Small intestine (tissue), 7 donors: ENCODE measurements around the gene SLC13A4. TPM values are rescaled to one million over a fixed set of nuclear protein-coding genes. Genes with fewer than 3 reads are reported as not detected.
"Not testable (repeated sequence)": the region's sequence is repeated elsewhere in the genome, so short reads cannot be mapped to it uniquely, and the experiment has no call there.

ENCODE experiments used
- DNase-seq, 2 donors: peaks; one replicate each; pipeline versions ENCODE4 v3.0.0 to v3.0.0-alpha.2; 2013
- FAIRE-seq: peaks from 2 replicates; lab custom pipeline; 2012; peaks lifted over from hg19 to GRCh38; lab: Jason Lieb, UNC
- H3K27ac ChIP-seq, 3 donors: one replicate each; pipeline ENCODE4 v1.5.1; 2013; ENCODE audit warnings: low read length in 2 of 3, mild to moderate bottlenecking in 2 of 3, control low read depth in 1 of 3, inconsistent platforms in 1 of 3, low read depth in 1 of 3, moderate library complexity in 1 of 3
- H3K27me3 ChIP-seq, 3 donors: one replicate each; pipeline ENCODE4 v1.6.1; 2013; ENCODE audit warnings: low read length in 3 of 3, inconsistent platforms in 1 of 3; ENCODE audit not compliant: control insufficient read depth in 3 of 3, insufficient read depth in 3 of 3
- H3K36me3 ChIP-seq, 3 donors: one replicate each; pipeline ENCODE4 v1.6.1; 2013; ENCODE audit warnings: low read length in 3 of 3, inconsistent platforms in 1 of 3, low read depth in 1 of 3, mild to moderate bottlenecking in 1 of 3, moderate library complexity in 1 of 3; ENCODE audit not compliant: control insufficient read depth in 3 of 3, insufficient read depth in 2 of 3
- H3K4me1 ChIP-seq, 3 donors: one replicate each; pipeline ENCODE4 v1.6.1; 2013; ENCODE audit warnings: low read length in 2 of 3, inconsistent platforms in 1 of 3, low read depth in 1 of 3, mild to moderate bottlenecking in 1 of 3, moderate library complexity in 1 of 3; ENCODE audit not compliant: control insufficient read depth in 3 of 3, insufficient read depth in 2 of 3
- H3K4me3 ChIP-seq, 3 donors: one replicate each; pipeline ENCODE4 v1.5.1; 2013; ENCODE audit warnings: low read length in 3 of 3, control low read depth in 1 of 3, inconsistent platforms in 1 of 3, low read depth in 1 of 3, mild to moderate bottlenecking in 1 of 3, moderate library complexity in 1 of 3
- H3K9me3 ChIP-seq, 2 donors: one replicate each; pipeline ENCODE4 v1.6.1; 2013; ENCODE audit warnings: low read depth in 1 of 2, low read length in 1 of 2; ENCODE audit not compliant: control insufficient read depth in 2 of 2, insufficient read depth in 1 of 2
- WGBS, 3 donors: extraction: QIAGEN DNeasy Blood & Tissue Kit; methylation state at CpG; one replicate each; pipeline ENCODE4 v1.1.7; 2013; 5-methylcytosine and 5-hydroxymethylcytosine counted together
- polyA plus RNA-seq, 4 donors: library from polyadenylated mRNA; stranded (reverse) in 3 of 4; unstranded in 1 of 4; fragments of 200-250 nt in 3 of 4; fragments of 120-200 nt in 1 of 4; gene quantifications; one replicate each; pipeline versions ENCODE4 v1.2.1 to v1.2.3, GENCODE V29; 2013
- donor health status: healthy with polysubstance abuse.
- donor health status: control.
- donor health status: control.
- donor health status: Bipolar disorder and iron deficiency.
- donor health status: healthy.

Gene SLC13A4
- polyA plus RNA-seq, 4 donors, result 0.04 to 0.56 TPM; not detected in 2

DNA sequence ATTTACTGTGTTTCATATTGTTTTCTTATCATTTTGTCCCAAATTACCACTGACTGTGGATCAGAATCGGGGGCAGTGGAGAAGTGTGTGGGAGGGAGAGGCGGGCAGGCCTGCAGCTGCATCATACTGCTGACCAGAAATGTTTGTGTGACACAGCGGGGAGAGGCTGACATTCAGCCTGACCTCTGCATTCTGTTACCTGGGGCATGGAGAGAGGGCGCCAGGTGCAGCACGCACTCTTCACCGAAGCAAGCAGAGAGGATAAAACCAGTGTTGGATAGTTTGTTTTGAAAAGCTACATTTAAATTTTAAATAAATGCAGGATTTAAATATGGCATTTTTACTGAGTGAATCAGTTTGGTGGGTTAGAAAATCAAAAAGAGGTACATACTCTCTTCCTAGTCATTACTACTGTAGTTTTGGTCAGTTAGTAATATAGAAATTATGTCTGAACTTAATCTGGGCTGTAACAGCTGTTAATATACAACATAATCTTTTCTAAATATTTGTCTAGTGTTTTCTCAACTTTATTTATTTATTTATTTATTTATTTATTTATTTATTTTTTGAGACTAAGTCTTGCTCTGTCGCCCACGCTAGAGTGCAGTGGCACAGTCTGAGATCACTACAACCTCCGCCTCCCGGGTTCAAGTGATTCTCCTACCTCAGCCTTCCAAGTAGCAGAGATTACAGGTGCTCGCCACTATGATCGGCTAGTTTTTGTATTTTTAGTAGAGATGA is 74.5 kb downstream of the SLC13A4 start:
- Histone ChIP-seq H3K36me3 (peaks cover 0 to 7% (median 0%) of the 10 kb centered on the region in 3 donors), H3K9me3 (no peaks in the 10 kb centered on the region), H3K27ac (no peak overlapping the region), H3K4me3 (no peak overlapping the region), H3K27me3 (no peaks in the 10 kb centered on the region), H3K4me1 (no peaks in the 10 kb centered on the region)
- FAIRE-seq, result no peak
- DNase-seq, result no peak
- WGBS, 3 donors, result 90 to 92% (median 91%) methylated on average over 12 of the region's 12 CpGs

DNA sequence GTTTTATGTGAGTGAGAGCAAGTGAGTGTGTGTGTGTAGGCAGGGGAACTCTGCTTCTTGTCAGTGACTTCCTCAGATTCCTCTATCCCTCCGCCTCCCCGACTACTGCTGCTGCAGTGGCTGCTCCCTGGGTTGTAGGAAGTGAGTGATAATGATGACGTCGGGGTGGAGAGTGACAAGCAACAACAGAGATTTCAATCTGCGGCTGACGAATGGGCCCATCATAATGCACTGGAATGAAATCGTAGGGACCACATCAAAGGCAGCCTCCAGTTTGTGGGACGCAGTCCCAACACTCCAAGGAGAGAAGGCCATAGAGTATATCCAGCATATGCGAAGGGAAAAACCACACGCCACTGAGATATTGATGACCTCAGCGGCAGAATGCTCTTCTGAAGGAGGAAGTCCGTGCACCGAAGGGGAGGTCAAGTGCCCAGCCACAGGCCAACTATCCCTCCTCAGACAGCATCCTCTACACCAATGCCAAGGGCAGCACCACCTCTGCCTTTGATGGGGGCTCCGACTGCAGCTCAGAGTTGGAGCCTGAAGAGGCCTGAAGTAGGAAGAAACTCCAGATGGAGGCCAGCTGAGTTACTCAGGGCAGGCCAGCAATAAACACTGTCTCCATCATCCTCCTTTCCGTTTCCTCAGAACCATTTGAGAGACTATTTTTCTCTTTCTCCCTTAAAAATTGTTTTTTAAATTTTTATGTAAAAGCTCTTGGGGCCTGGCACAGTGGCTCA is 77.0 kb downstream of the SLC13A4 start:
- Histone ChIP-seq H3K9me3 (no peaks in the 10 kb centered on the region), H3K4me1 (no peaks in the 10 kb centered on the region), H3K4me3 (no peak overlapping the region), H3K27ac (peak overlapping the region in 1 of 3 donors; percentile 59), H3K36me3 (peaks cover 4 to 13% (median 4%) of the 10 kb centered on the region in 3 donors), H3K27me3 (no peaks in the 10 kb centered on the region)
- 69 to 80% (median 79%) methylated on average over 14 to 15 of the region's 15 CpGs for WGBS, 3 donors
- DNase-seq (no peak), FAIRE-seq (no peak)

DNA sequence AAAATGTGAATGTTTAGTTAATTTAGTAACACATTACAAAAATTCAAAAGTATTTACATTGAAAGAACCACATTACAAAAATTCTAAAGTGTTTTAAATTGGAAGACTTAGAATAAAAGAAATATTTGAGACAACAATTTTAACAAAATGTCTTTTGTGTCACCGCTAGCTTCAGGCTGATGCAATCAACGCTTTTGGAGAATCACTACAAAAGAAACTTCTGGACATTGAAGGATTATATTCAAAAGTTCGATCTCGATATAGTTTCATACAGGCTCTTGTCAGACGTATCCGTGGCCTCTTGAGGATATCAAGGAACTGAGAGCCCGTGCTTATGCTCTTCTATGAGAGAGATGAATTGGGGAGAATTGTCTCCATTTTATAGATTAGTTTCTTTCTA is 79.8 kb downstream of the SLC13A4 start:
- no peak for DNase-seq
- Histone ChIP-seq H3K4me1 (no peaks in the 10 kb centered on the region), H3K27me3 (no peaks in the 10 kb centered on the region), H3K4me3 (no peak overlapping the region), H3K36me3 (peaks cover 4 to 17% (median 11%) of the 10 kb centered on the region in 3 donors), H3K27ac (no peak overlapping the region), H3K9me3 (no peaks in the 10 kb centered on the region)
- FAIRE-seq, result no peak
- 86 to 94% (median 93%) methylated on average over 7 of the region's 7 CpGs for WGBS, 3 donors

DNA sequence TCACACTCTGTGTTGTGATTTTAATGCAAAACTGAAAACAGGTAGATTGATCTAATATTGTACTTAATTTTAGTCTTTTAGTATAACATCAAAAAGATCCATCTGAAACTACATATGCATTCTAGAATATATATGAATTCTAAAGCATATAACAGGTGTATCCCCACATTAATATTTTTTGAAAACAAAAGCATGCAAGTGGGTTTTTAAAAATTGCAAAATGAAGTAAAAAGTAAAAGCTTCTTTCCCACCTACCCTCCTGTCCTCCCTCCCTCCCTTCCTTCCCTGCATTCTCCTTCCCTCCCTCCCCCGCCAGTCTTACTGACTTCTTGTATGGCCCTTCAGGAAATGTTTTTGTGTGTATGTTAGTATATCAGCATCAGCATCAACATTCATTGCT is 80.2 kb downstream of the SLC13A4 start:
- no peaks in the 10 kb centered on the region for H3K27me3 ChIP-seq
- 81 to 95% (median 93%) methylated on average over 1 of the region's 1 CpG for WGBS, 3 donors
- FAIRE-seq (no peak), DNase-seq (no peak)
- no peak overlapping the region for H3K27ac ChIP-seq
- H3K9me3 ChIP-seq, result no peaks in the 10 kb centered on the region
- peaks cover 6 to 17% (median 11%) of the 10 kb centered on the region in 3 donors for H3K36me3 ChIP-seq
- H3K4me1 ChIP-seq, result no peaks in the 10 kb centered on the region
- H3K4me3 ChIP-seq, result no peak overlapping the region

DNA sequence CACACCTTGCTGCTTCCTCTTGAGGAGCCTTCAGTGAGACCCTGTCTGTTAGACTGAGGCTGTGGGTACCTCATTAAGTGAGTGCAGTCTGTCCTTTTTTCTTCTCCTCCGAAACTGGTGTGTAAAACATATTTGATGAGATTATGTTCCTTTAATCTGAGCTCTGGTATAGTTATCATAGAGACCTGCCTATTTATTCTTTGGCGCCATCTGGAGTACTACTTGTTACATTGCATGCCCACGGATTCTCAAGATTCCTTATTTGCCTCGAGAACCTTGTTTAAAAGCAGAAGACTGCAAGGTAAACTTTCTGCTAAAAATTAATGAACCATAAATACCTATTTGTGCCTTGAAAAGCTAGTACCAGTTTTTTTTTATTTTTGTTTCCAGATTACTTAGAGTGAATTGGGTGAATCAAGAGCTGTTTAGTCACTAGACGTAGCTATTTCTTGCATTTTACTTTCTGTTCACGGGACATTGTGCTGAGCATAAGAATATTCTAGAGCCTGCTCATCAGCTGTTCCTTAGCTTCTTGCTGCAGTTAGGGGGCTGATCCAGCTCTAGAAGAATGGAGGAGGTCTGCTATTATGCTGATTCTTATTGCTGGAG is 82.6 kb downstream of the SLC13A4 start:
- Histone ChIP-seq H3K27ac (no peak overlapping the region), H3K4me3 (no peak overlapping the region), H3K36me3 (peaks cover 11 to 23% (median 12%) of the 10 kb centered on the region in 3 donors), H3K4me1 (no peaks in the 10 kb centered on the region), H3K9me3 (no peaks in the 10 kb centered on the region), H3K27me3 (no peaks in the 10 kb centered on the region)
- WGBS, 3 donors, result 43 to 54% (median 49%) methylated on average over 6 of the region's 6 CpGs
- DNase-seq (peak; percentile 38 to 47), FAIRE-seq (no peak)

DNA sequence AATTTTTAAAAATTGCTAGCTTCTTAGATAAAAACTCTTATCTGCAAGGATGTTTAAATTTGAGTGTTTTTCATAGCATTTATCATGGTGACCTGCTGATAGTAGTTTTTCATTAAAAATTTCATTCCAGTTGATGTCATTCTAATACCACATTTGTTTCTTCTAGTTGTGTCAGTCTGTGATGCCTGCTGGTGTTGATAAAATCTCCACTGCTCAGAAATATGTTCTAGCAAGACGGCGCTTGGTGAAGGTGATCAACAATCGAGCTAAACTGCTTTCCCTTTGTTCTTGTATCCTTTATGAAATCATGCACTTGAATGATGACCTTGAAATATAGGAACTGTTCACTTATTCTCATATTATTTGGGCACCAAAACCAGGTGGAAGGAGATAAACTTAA is 83.3 kb downstream of the SLC13A4 start:
- DNase-seq (no peak), FAIRE-seq (no peak)
- WGBS, 3 donors, result 85 to 88% (median 86%) methylated on average over 3 of the region's 3 CpGs
- Histone ChIP-seq H3K4me3 (no peak overlapping the region), H3K27me3 (no peaks in the 10 kb centered on the region), H3K9me3 (no peaks in the 10 kb centered on the region), H3K27ac (no peak overlapping the region), H3K36me3 (peaks cover 12 to 23% (median 12%) of the 10 kb centered on the region in 3 donors), H3K4me1 (no peaks in the 10 kb centered on the region)

DNA sequence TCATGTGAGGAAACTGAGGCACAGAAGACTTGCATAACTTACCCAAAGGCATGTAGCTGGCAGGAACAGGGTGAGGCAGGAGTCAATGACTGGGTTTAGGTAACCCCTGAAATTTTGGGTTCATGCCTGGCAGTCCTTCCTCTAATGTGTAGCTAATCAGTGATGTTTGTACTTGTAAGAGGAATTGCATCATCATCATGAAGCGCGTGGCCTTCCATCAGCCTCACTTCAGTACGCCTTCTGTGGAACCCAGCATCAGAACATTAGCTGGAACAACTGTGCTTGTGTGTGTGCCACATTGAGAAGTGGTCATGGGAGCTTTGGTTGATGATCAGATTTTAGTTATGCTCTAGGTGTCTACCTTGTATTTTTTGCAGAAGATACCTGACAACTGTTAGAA is 83.8 kb downstream of the SLC13A4 start:
- H3K27ac ChIP-seq, result no peak overlapping the region
- H3K4me3 ChIP-seq, result no peak overlapping the region
- peaks cover 12 to 27% (median 12%) of the 10 kb centered on the region in 3 donors for H3K36me3 ChIP-seq
- FAIRE-seq (no peak), DNase-seq (no peak)
- 77 to 93% (median 81%) methylated on average over 3 of the region's 3 CpGs for WGBS, 3 donors
- no peaks in the 10 kb centered on the region for H3K4me1 ChIP-seq
- H3K27me3 ChIP-seq, result no peaks in the 10 kb centered on the region
- no peaks in the 10 kb centered on the region for H3K9me3 ChIP-seq

DNA sequence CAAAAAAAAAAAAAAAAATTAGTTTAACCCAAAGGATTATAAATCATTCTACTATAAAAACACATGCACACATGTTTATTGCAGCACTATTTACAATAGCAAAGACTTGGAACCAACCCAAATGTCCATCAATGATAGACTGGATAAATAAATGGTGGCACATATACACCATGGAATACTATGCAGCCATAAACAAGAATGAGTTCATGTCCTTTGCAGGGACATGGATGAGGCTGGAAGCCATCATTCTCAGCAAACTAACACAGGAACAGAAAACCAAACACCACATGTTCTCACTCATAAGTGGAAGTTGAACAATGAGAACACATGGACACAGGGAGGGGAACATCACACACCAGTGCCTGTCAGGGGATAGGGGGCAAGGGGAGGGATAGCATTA is 88.3 kb downstream of the SLC13A4 start:
- not testable (repeated sequence) for H3K9me3 ChIP-seq, H3K27me3 ChIP-seq, FAIRE-seq, DNase-seq, H3K4me3 ChIP-seq, H3K4me1 ChIP-seq, H3K27ac ChIP-seq
- peaks cover 8 to 27% (median 10%) of the 10 kb centered on the region in 3 donors for H3K36me3 ChIP-seq
